Esophagus muscularis mucosa (tissue), 4 donors: ENCODE measurements around the gene GDF10. TPM values are rescaled to one million over a fixed set of nuclear protein-coding genes. Genes with fewer than 3 reads are reported as not detected.

Experiments
- DNase-seq: peaks from one replicate; pipeline ENCODE4 v3.0.0-alpha.2; 2017; ENCODE audit errors: extremely low spot score
- H3K27ac ChIP-seq, 4 donors: fragments of 200-600 bp; sonication (generic); replicated peaks in 1 of 4; 1 replicate in 3 of 4; 2 replicates in 1 of 4; pipeline ENCODE4 v1.5.1; 2016 to 2019; ENCODE audit warnings: mild to moderate bottlenecking in 1 of 4
- H3K27me3 ChIP-seq, 4 donors: fragments of 200-600 bp; sonication (generic); one replicate each; pipeline versions ENCODE4 v1.5.1 to v1.6.0; 2016 to 2019
- H3K36me3 ChIP-seq, 4 donors: fragments of 200-600 bp; sonication (generic); one replicate each; pipeline ENCODE4 v1.5.1; 2016 to 2019
- H3K4me1 ChIP-seq, 4 donors: fragments of 200-600 bp; sonication (generic); one replicate each; pipeline ENCODE4 v1.5.1; 2016 to 2019
- H3K4me3 ChIP-seq, 4 donors: fragments of 200-600 bp; sonication (generic); 1 replicate in 2 of 4; 2 replicates in 2 of 4; pipeline ENCODE4 v1.5.1; 2016 to 2019; ENCODE audit warnings: mild to moderate bottlenecking in 4 of 4, moderate library complexity in 1 of 4
- H3K9me3 ChIP-seq, 4 donors: fragments of 200-600 bp; sonication (generic); 1 replicate in 3 of 4; 2 replicates in 1 of 4; pipeline ENCODE4 v1.5.1; 2016 to 2019
- CTCF ChIP-seq, 3 experiments: fragments of 200-600 bp in 2 of 3; fragments of 450-650 bp in 1 of 3; sonication (generic) in 2 of 3; IDR thresholded peaks; one replicate each; pipeline ENCODE4 v1.5.1; 2017 to 2019; ENCODE audit warnings: antibody characterized with exemption in 3 of 3, mild to moderate bottlenecking in 2 of 3, moderate library complexity in 1 of 3
- EP300 ChIP-seq: sonication (generic); formaldehyde crosslinking; IDR thresholded peaks from one replicate; pipeline ENCODE4 v1.6.1; 2017; ENCODE audit warnings: antibody characterized with exemption
- POLR2A ChIP-seq: fragments of 450-650 bp; IDR thresholded peaks from one replicate; pipeline ENCODE4 v1.6.1; 2017; ENCODE audit warnings: antibody characterized with exemption, moderate library complexity, mild to moderate bottlenecking, low read depth
- POLR2AphosphoS5 ChIP-seq, 2 donors: sonication (generic); formaldehyde crosslinking; IDR thresholded peaks; one replicate each; pipeline ENCODE4 v1.6.1; 2017; ENCODE audit warnings: antibody characterized with exemption in 2 of 2
- WGBS: methylation state at CpG from one replicate; pipeline ENCODE4 v1.1.5; 2018; 5-methylcytosine and 5-hydroxymethylcytosine counted together
- intact Hi-C: fragments of 100-400 bp; cut with DNase I; formaldehyde crosslinking; loops from one replicate; pipeline ENCODE4 v1.15.1; 2023
- total RNA-seq, 4 donors: library from RNA; depleted of rRNA; stranded (reverse); fragments of >200 nt; gene quantifications; one replicate each; pipeline versions ENCODE4 v1.1.0 to v1.2.1, GENCODE V29; 2016

GDF10 gene
- total RNA-seq, 4 donors from 2014 or later = 5.6 to 33.3 (median 29.5) TPM

- H3K4me1 ChIP-seq = no peaks in the 10 kb centered on the region
- no peaks in the 10 kb centered on the region for H3K27me3 ChIP-seq
- no peak overlapping the region for H3K4me3 ChIP-seq
- TF ChIP-seq POLR2AphosphoS5 (IDR thresholded peaks at IDR 0.05) (no peak), EP300 (no peak), POLR2A (no peak), CTCF (IDR thresholded peaks at IDR 0.05) (no peak)
- no peaks in the 10 kb centered on the region for H3K36me3 ChIP-seq
- no peak overlapping the region for H3K27ac ChIP-seq
- peaks cover 0 to 10% (median 6%) of the 10 kb centered on the region in 4 donors for H3K9me3 ChIP-seq
- WGBS = 37% methylated on average over 2 of the region's 7 CpGs
- DNase-seq = no peak
- intact Hi-C loops = no loop called here
Observed at GRCh38 chr10:47277352-47278151, 22.4 kb upstream of the GDF10 start.

GRCh38 chr10:47278152-47278473 lies 21.9 kb upstream of the GDF10 start:
- WGBS = 93% methylated on average over 12 of the region's 15 CpGs
- DNase-seq = no peak

GRCh38 chr10:47278720-47279119 lies 21.3 kb upstream of the GDF10 start:
- Histone ChIP-seq H3K27me3 (peaks cover 0 to 4% (median 0%) of the 10 kb centered on the region in 4 donors), H3K27ac (no peak overlapping the region), H3K4me1 (no peaks in the 10 kb centered on the region), H3K36me3 (no peaks in the 10 kb centered on the region), H3K9me3 (no peaks in the 10 kb centered on the region), H3K4me3 (no peak overlapping the region)
- no peak for DNase-seq
- TF ChIP-seq POLR2A (no peak), POLR2AphosphoS5 (IDR thresholded peaks at IDR 0.05) (no peak), CTCF (IDR thresholded peaks at IDR 0.05) (no peak), EP300 (no peak)
- intact Hi-C loops = no loop called here
- WGBS = 92% methylated on average over 2 of the region's 3 CpGs

More at GRCh38 chr10:47278152-47278473, 21.9 kb upstream of the GDF10 start:
- H3K4me3 ChIP-seq = no peak overlapping the region
- H3K4me1 ChIP-seq = no peaks in the 10 kb centered on the region
- no peak overlapping the region for H3K27ac ChIP-seq
- intact Hi-C loops = no loop called here
- H3K9me3 ChIP-seq = peaks cover 0 to 5% (median 2%) of the 10 kb centered on the region in 4 donors
- H3K27me3 ChIP-seq = peaks cover 0 to 2% (median 0%) of the 10 kb centered on the region in 4 donors
- no peak for TF ChIP-seq POLR2A
- no peak for TF ChIP-seq POLR2AphosphoS5 (IDR thresholded peaks at IDR 0.05)
- no peak for TF ChIP-seq EP300
- no peak for TF ChIP-seq CTCF (IDR thresholded peaks at IDR 0.05)
- no peaks in the 10 kb centered on the region for H3K36me3 ChIP-seq

- H3K27ac ChIP-seq = no peak overlapping the region
- H3K4me3 ChIP-seq = no peak overlapping the region
- DNase-seq = no peak
- peaks cover 0 to 4% (median 0%) of the 10 kb centered on the region in 4 donors for H3K27me3 ChIP-seq
- intact Hi-C loops = no loop called here
- WGBS = 88% methylated on average over 1 of the region's 2 CpGs
- no peaks in the 10 kb centered on the region for H3K36me3 ChIP-seq
- H3K4me1 ChIP-seq = no peaks in the 10 kb centered on the region
- no peak for TF ChIP-seq CTCF (IDR thresholded peaks at IDR 0.05)
- TF ChIP-seq POLR2AphosphoS5 (IDR thresholded peaks at IDR 0.05) = no peak
- TF ChIP-seq POLR2A = no peak
- no peak for TF ChIP-seq EP300
- no peaks in the 10 kb centered on the region for H3K9me3 ChIP-seq
Observed at GRCh38 chr10:47279276-47279675, 20.7 kb upstream of the GDF10 start.
